ENCODE measurements around the gene GTF3C6.
"Not testable (repeated sequence)": the region's sequence is repeated elsewhere in the genome, so short reads cannot be mapped to it uniquely, and the experiment has no call there.

GTF3C6 gene, protein sequence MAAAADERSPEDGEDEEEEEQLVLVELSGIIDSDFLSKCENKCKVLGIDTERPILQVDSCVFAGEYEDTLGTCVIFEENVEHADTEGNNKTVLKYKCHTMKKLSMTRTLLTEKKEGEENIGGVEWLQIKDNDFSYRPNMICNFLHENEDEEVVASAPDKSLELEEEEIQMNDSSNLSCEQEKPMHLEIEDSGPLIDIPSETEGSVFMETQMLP

GRCh38 chr6:110958329-110959192, at the start of gene GTF3C6:
GTF3C6 (plus strand) TSS chr6:110958706; CDS start chr6:110958770, 64 bp downstream.
- peak; percentile 92 for DNase-seq

DNA sequence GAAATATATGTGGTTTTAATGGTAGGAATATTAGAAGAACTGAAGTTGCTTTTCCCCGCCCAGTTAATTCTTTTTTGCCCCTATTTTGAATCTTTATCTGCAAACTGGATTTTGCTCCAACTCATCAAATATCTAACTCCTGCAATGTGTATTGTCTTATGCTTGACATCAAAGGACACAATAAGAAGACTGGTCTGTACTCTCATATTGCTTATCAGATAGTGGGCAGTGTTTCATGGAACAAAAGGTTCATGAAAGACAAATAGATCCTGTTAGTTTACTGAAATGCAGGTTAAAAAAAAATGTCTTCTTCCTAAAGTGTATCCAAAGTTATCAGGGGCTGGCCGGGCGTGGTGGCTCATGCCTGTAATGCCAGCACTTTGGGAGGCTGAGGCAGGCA, 27.7 kb upstream of the GTF3C6 start:
- DNase-seq: no peak

GRCh38 chr6:110933912-110934311, 24.6 kb upstream of the GTF3C6 start:
- no peak for DNase-seq

GRCh38 chr6:110934381-110934898, 24.1 kb upstream of the GTF3C6 start:
- no peak for DNase-seq

GRCh38 chr6:110935171-110935570, 23.3 kb upstream of the GTF3C6 start:
- no peak for DNase-seq

DNA sequence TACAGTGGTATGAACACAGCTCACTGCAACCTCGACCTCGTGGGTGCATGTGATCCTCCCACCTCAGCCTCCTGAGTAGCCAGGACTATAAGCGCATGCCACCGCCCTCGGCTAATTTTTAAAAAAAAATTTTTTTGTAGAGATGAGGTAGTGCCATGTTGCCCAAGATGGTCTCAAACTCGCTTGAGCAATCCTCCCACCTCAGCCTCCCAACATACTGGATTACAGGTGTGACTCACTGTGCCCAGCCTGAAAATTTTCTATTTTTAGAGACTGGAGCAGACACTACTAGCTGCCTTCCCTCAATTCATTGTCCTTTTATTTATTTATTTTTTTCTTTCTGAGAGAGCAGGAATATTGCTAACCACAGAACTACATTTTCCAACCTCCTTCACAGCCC, 20.3 kb upstream of the GTF3C6 start:
- no peak for DNase-seq

GRCh38 chr6:110939429-110940200, 18.9 kb upstream of the GTF3C6 start:
- DNase-seq: no peak

- DNase-seq: peak; percentile 39
Measured at GRCh38 chr6:110944681-110945151, 13.8 kb upstream of the GTF3C6 start.

DNA sequence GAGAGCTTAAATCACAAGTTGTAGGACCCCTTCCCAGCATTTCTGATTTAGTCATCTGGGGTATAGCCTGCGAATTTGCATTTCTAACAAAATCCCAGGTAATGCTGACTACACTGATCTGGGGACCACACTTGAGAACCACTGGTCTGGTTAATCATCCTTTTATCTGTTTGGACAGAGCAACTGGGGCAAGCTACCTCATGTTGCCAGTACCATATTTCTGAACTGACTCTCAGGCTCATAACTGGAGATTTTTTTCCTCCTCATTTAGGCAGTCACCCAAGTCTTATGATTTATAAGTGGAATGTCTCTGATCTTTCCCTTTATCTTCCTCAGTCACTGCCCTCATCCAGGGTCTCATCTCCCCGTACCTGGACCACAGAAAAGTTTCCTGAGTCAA, 12.0 kb upstream of the GTF3C6 start:
- no peak for DNase-seq

DNA sequence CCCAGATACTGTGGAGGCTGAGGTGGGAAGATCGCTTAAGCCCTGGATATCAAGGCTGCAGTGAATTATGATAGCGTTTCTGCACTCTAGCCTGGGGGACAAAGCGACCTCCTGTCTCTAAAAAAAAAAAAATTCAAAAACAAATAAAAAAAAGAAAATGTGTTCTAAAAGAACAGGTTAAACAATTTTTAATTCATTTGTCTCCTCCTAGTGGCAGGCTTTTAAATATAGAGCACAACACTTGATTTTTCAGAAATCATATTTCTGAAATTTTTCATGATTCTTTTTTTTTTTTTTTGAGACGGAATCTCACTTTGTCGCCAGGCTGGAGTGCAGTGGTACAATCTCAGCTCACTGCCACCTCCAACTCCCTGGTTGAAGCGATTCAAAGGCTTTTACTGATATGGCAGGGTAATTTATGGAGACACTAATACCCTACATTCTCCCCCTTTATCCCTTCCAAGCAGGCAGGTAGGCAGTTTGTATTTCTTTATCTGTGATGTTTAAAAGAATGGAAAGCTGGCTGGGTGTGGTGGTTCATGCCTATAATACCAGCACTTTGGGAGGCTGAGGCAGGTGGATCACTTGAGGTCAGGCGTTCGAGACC, 8.7 kb upstream of the GTF3C6 start:
- no peak for DNase-seq

DNA sequence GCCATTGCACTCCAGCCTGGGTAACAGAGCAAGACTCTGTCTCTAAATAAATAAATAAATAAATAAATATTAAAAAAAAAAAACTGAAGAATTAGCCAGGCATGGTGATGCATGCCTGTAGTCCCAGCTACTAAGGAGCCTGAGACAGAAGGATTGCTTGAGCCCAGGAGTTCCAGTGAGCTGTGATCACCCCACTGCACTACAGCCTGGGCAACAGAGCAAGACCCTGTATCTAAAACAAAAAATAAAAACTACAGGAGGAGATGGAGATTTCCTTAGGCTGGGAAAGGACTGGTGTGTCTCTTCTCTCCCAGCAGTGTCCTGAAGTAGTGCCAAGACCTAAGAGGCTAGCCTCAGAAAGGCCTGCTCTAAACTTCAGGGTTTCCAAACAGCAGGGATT, 8.1 kb upstream of the GTF3C6 start:
- DNase-seq: no peak

GRCh38 chr6:110951008-110951407, 7.5 kb upstream of the GTF3C6 start:
- no peak for DNase-seq

- DNase-seq: no peak
Measured at GRCh38 chr6:110951986-110952794, 6.3 kb upstream of the GTF3C6 start.

GRCh38 chr6:110953633-110954303, 4.7 kb upstream of the GTF3C6 start:
- DNase-seq: no peak

DNA sequence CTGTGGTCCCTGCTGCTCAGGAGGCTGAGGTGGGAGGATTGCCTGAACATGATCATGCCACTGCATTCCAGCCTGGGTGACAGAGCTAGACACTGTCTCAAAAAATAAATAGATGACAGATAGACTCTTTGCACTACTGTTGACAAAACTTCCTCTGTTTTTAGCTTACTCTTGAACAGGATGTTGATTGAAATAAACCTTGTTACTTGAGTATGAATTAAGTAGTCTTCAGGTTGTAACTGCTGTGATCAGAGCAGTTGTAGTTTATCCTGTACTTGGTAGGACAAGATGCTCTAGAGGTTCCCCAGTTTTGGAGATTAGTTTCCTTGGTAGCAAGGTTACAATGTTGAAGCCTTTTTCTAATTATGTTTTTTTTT, 1.5 kb downstream of the GTF3C6 start:
- DNase-seq: no peak

DNA sequence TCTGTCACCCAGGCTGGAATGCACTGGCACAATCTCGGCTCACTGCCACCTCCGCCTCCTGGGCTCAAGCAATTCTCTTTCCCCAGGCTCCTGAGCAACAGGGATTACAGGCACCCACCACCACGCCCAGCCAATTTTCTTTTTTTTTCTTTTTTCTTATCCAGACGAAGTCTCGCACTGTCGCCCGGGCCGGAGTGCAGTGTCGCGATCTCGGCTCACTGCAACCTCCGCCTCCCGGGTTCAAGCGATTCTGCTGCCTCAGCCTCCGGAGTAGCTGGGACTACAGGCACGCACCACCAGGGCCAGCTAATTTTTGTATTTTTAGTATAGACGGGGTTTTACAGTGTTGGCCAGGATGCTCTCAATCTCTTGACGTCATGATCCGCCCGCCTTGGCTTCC, 4.1 kb downstream of the GTF3C6 start:
- not testable (repeated sequence) for DNase-seq

GRCh38 chr6:110965629-110966229, 7.2 kb downstream of the GTF3C6 start:
- DNase-seq: no peak

DNA sequence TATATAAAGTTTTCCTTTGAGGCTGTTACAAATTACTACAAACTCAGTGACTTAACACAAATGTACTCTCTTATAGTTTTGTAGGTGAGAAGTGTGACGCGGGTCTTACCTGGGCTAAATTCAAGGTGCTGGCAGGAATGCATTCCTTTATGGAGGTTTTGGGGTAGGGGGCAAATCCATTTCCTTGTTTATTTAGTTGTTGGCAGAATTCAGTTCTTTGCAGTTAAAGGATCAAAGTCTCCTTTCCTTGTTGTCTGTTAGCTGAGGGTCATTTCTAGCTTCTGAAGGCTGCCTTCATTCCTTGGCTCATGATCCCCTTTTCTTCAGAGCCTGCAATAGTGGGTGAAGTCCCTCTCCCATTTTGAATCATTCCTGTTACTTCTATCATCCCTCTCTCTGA, 10.2 kb downstream of the GTF3C6 start:
- DNase-seq: not testable (repeated sequence)

- DNase-seq: no peak
Measured at GRCh38 chr6:110971468-110971867, 13.0 kb downstream of the GTF3C6 start.

GRCh38 chr6:110976575-110976974, 18.1 kb downstream of the GTF3C6 start:
- DNase-seq: no peak

DNA sequence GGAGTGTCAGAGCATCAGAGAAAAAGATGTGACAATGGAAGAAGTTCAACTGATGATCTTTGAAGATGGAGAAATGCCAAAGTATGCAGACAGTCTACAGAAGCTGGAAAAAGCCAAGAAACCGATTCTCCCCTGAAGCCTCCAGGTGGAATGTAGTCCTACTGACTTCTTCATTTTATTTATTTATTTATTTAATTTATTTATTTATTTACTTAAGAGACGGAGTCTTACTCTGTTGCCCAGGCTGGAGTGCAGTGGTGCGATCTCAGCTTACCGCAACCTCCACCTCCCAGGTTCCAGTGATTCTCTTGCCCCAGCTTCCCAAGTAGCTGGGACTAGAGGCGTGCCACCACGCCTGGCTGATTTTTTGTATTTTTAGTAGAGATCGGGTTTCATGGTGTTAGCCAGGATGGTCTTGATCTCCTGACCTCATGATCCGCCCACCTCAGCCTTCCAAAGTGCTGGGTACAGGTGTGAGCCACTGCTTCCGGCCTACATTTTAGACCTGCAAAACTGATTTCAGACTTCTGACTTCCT, 21.1 kb downstream of the GTF3C6 start:
- no peak for DNase-seq

All from activated CD4-positive, CD25-positive, alpha-beta regulatory T cell treated with anti-CD3 and anti-CD28 coated beads, Interleukin-2, amount 50 U/mL, for 72 hours (primary cell).